ENCODE measurements around the gene DOP1A. TPM values are rescaled to one million over a fixed set of nuclear protein-coding genes. Genes with fewer than 3 reads are reported as not detected.

The DOP1A gene
- total and polyA plus RNA-seq, 7 donors, result 4.8 to 33.9 (median 26.1) TPM

DNA sequence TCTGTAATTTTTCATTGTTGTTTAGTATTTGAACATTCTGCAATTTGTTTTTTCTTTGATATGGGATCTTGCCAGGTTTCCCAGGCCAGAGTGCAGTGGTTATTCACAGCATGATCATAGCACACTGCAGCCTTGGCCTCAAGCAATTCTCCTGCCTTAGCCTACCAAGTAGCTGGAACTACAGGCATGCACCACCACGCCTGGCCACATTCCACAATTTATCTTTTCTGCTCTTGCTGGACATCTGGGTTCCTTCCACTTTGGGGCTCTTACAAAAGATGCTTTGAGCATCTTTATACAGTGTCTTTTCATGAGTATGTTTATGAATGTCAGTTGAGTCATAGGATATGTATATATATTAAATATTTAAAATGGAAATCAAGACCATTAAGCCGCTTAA is 83.6 kb downstream of the DOP1A start:
- intact Hi-C loops (cut with DNase I), result no loop called here
- DNase-seq, result no peak
- TF ChIP-seq POLR2AphosphoS5 (IDR thresholded peaks at IDR 0.05) (no peak), EP300 (IDR thresholded peaks at IDR 0.05) (no peak), POLR2A (IDR thresholded peaks at IDR 0.05) (no peak)
- TF ChIP-seq, protein P1, sequence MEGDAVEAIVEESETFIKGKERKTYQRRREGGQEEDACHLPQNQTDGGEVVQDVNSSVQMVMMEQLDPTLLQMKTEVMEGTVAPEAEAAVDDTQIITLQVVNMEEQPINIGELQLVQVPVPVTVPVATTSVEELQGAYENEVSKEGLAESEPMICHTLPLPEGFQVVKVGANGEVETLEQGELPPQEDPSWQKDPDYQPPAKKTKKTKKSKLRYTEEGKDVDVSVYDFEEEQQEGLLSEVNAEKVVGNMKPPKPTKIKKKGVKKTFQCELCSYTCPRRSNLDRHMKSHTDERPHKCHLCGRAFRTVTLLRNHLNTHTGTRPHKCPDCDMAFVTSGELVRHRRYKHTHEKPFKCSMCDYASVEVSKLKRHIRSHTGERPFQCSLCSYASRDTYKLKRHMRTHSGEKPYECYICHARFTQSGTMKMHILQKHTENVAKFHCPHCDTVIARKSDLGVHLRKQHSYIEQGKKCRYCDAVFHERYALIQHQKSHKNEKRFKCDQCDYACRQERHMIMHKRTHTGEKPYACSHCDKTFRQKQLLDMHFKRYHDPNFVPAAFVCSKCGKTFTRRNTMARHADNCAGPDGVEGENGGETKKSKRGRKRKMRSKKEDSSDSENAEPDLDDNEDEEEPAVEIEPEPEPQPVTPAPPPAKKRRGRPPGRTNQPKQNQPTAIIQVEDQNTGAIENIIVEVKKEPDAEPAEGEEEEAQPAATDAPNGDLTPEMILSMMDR (IDR thresholded peaks at IDR 0.05), result no peak
- Histone ChIP-seq H3K4me1 (no peaks in the 10 kb centered on the region), H3K4me3 (no peak overlapping the region), H3K36me3 (peaks cover 0 to 84% (median 5%) of the 10 kb centered on the region in 4 donors), H3K27ac (no peak overlapping the region), H3K27me3 (no peaks in the 10 kb centered on the region), H3K9me3 (no peaks in the 10 kb centered on the region)
- WGBS, 2 donors, result 93 to 94% methylated on average over 2 of the region's 2 CpGs

DNA sequence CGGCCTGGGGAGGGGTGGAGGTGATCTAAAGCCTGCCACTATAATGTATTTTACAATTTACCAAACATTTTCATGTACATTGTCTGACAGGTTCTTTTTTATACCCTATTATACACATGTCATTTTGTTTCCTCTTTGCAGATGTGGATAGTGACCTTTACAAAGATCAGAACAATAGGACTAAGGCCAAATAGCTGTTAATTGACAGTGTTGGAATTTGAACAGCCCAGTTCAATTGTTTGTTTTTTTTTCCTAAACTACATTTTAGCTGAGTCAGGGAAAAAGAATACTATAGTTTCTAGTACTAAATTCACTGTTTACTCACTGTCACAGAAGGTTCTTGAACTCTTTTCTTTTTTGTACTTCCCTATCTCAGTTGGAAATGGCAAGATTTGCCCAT is 85.4 kb downstream of the DOP1A start:
- intact Hi-C loops (cut with DNase I), result no loop called here
- no peak overlapping the region for H3K27ac ChIP-seq
- peaks cover 0 to 84% (median 4%) of the 10 kb centered on the region in 4 donors for H3K36me3 ChIP-seq
- no peak for DNase-seq
- H3K27me3 ChIP-seq, result no peaks in the 10 kb centered on the region
- TF ChIP-seq EP300 (IDR thresholded peaks at IDR 0.05), result no peak
- no peak for TF ChIP-seq POLR2A (IDR thresholded peaks at IDR 0.05)
- TF ChIP-seq, protein P1 (IDR thresholded peaks at IDR 0.05), result no peak
- no peak overlapping the region for H3K4me3 ChIP-seq
- H3K9me3 ChIP-seq, result no peaks in the 10 kb centered on the region
- 82 to 93% methylated on average over 1 of the region's 1 CpG for WGBS, 2 donors
- no peaks in the 10 kb centered on the region for H3K4me1 ChIP-seq

DNA sequence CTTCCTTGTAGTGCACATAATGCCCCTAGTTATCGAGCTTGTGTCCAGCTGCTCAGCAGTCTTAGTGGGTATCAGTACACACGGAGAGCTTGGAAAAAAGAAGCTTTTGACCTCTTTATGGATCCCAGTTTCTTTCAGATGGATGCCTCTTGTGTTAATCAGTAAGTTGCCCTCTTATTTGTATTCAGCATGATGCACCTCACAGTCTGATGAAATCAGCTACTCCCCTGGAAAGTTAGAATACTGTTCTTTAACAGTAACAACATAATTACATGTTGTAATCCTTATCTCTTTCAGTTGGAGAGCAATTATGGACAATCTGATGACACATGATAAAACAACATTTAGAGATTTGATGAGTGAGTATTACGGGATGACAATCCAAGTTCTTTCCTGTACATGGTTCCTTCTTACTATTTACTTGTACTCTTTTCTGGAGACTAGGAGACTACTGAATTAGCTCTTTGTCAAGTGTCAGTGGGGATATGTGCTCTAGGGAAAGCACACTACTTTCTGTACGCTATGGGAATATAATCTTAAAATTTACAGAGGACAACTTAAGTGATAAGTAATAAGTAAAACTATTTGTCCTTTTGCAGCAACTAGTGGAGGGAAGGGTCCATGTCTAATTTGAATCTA is 86.5 kb downstream of the DOP1A start:
- H3K4me1 ChIP-seq, result no peaks in the 10 kb centered on the region
- H3K27ac ChIP-seq, result no peak overlapping the region
- 49 to 78% methylated on average over 4 of the region's 4 CpGs for WGBS, 2 donors
- TF ChIP-seq POLR2AphosphoS5 (IDR thresholded peaks at IDR 0.05) (no peak), EP300 (IDR thresholded peaks at IDR 0.05) (no peak)
- DNase-seq, result no peak
- intact Hi-C loops (cut with DNase I), result no loop called here
- H3K36me3 ChIP-seq, result peaks cover 0 to 90% (median 4%) of the 10 kb centered on the region in 4 donors
- H3K27me3 ChIP-seq, result no peaks in the 10 kb centered on the region
- H3K4me3 ChIP-seq, result no peak overlapping the region
- no peaks in the 10 kb centered on the region for H3K9me3 ChIP-seq

DNA sequence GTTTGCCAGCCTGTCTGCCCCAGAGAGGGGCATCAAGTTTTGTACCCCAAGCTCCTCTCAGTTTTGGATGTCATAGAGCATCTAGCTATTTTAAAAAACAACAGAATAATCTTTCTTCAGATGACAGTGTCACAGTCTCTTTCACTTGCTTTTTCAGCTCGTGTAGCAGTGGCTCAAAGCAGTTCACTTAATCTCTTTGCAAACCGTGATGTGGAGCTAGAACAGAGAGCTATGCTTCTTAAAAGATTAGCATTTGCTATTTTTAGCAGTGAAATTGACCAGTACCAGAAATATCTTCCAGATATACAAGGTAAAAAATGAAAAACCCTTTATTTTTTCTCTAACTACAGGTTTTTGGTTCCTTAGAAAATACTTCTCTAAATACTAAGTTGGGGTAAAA is 88.3 kb downstream of the DOP1A start:
- H3K27ac ChIP-seq, result no peak overlapping the region
- TF ChIP-seq, protein P1 (IDR thresholded peaks at IDR 0.05), result no peak
- TF ChIP-seq POLR2A (IDR thresholded peaks at IDR 0.05) (no peak), POLR2AphosphoS5 (IDR thresholded peaks at IDR 0.05) (no peak), EP300 (IDR thresholded peaks at IDR 0.05) (no peak)
- no peak for DNase-seq
- 88% methylated on average over 2 of the region's 2 CpGs for WGBS, 2 donors
- H3K36me3 ChIP-seq, result peaks cover 0 to 100% (median 6%) of the 10 kb centered on the region in 4 donors
- no peaks in the 10 kb centered on the region for H3K27me3 ChIP-seq
- intact Hi-C loops (cut with DNase I), result no loop called here
- H3K4me3 ChIP-seq, result no peak overlapping the region
- no peaks in the 10 kb centered on the region for H3K9me3 ChIP-seq
- H3K4me1 ChIP-seq, result no peaks in the 10 kb centered on the region

DNA sequence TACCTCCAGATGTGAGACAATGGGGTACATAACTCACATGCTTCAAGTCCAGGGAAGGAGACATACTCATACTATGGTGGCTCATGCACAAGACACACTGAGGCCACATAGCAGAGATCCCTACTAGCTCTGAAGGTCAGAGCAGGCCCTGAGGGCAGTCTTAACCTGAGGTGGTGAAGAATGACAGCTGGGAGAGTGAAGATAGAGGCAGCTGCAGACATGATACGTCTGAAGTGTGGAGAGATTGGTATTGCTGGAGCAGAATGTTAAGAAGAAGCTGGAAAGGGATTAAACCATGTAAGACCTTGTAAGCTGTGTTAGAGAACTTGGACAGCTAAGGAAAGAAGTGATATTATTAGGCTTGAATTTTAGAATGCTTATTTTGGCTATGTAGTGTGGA is 92.7 kb downstream of the DOP1A start:
- H3K27ac ChIP-seq, result no peak overlapping the region
- peaks cover 0 to 99% (median 9%) of the 10 kb centered on the region in 4 donors for H3K36me3 ChIP-seq
- DNase-seq, result no peak
- intact Hi-C loops (cut with DNase I), result no loop called here
- WGBS, 2 donors, result 89 to 94% methylated on average over 1 of the region's 1 CpG
- no peaks in the 10 kb centered on the region for H3K27me3 ChIP-seq
- H3K9me3 ChIP-seq, result no peaks in the 10 kb centered on the region
- TF ChIP-seq, protein P1 (IDR thresholded peaks at IDR 0.05), result no peak
- TF ChIP-seq EP300 (IDR thresholded peaks at IDR 0.05) (no peak), POLR2AphosphoS5 (IDR thresholded peaks at IDR 0.05) (no peak), POLR2A (IDR thresholded peaks at IDR 0.05) (no peak)
- no peak overlapping the region for H3K4me3 ChIP-seq
- H3K4me1 ChIP-seq, result no peaks in the 10 kb centered on the region

All from sigmoid colon (tissue), 7 donors.